Neural cell (in vitro differentiated cells): ENCODE results near the gene PNKD. TPM values are rescaled to one million over a fixed set of nuclear protein-coding genes. Genes with fewer than 3 reads are reported as not detected.

Source experiments
- H2AFZ ChIP-seq: fragments of 200-600, 300-800 bp; sonication (generic), shearing (Covaris generic); 2 replicates; pipeline ENCODE4 v1.6.0; 2014; ENCODE audit warnings: low read depth, mild to moderate bottlenecking, antibody characterized with exemption, low read length, moderate library complexity
- H3F3A ChIP-seq: fragments of 200-600 bp; shearing (Covaris generic); 2 replicates; pipeline ENCODE4 v1.6.1; 2016; ENCODE audit warnings: mild to moderate bottlenecking, moderate library complexity, mixed read lengths, antibody characterized with exemption, low read length; ENCODE audit not compliant: insufficient read depth, poor library complexity, severe bottlenecking
- H3K27ac ChIP-seq: fragments of 200-600, 300-800 bp; sonication (generic), shearing (Covaris generic); 2 replicates; pipeline ENCODE4 v1.5.1; 2014; ENCODE audit warnings: mild to moderate bottlenecking, low read length, moderate library complexity
- H3K27me3 ChIP-seq: fragments of 300-800, 200-600 bp; sonication (generic), shearing (Covaris generic); 2 replicates; pipeline ENCODE4 v1.6.0; 2014; ENCODE audit warnings: mild to moderate bottlenecking, low read depth, low read length, moderate library complexity; ENCODE audit not compliant: insufficient read depth
- H3K36me3 ChIP-seq: fragments of 300-800, 200-600 bp; sonication (generic), shearing (Covaris generic); 2 replicates; pipeline ENCODE4 v1.5.1; 2014; ENCODE audit warnings: mild to moderate bottlenecking, antibody characterized with exemption, low read length, moderate library complexity; ENCODE audit not compliant: insufficient read depth
- H3K4me2 ChIP-seq: fragments of 300-800, 200-600 bp; sonication (generic), shearing (Covaris generic); 2 replicates; pipeline ENCODE4 v1.6.0; 2014; ENCODE audit warnings: mild to moderate bottlenecking, low read length
- H3K4me3 ChIP-seq: fragments of 300-800, 200-600 bp; sonication (generic), shearing (Covaris generic); 2 replicates; pipeline ENCODE4 v1.5.1; 2014; ENCODE audit warnings: mild to moderate bottlenecking, low read length, moderate library complexity
- H3K79me2 ChIP-seq: fragments of 200-600 bp; shearing (Covaris generic); replicated peaks from 2 replicates; pipeline ENCODE4 v1.6.0; 2014; ENCODE audit warnings: mild to moderate bottlenecking, low read length, moderate library complexity; ENCODE audit not compliant: insufficient read depth
- H3K9ac ChIP-seq: fragments of 300-800, 200-600 bp; sonication (generic), shearing (Covaris generic); 2 replicates; pipeline ENCODE4 v1.6.1; 2016; ENCODE audit warnings: mild to moderate bottlenecking, low read length, mixed read lengths
- H3K9me2 ChIP-seq: fragments of 200-600 bp; shearing (Covaris generic); 2 replicates; pipeline ENCODE4 v1.6.1; 2016; ENCODE audit warnings: mild to moderate bottlenecking, low read length, mixed read lengths; ENCODE audit not compliant: insufficient read depth
- H3K9me3 ChIP-seq: fragments of 200-600, 300-800 bp; sonication (generic), shearing (Covaris generic); 2 replicates; pipeline ENCODE4 v1.6.1; 2016; ENCODE audit warnings: mild to moderate bottlenecking, mixed run types, low read length, moderate library complexity, mixed read lengths
- H4K20me1 ChIP-seq: fragments of 200-600 bp; shearing (Covaris generic); 2 replicates; pipeline ENCODE4 v1.6.1; 2016; ENCODE audit warnings: mild to moderate bottlenecking, mixed run types; ENCODE audit not compliant: insufficient read depth
- CTCF ChIP-seq: fragments of 450-650 bp; IDR thresholded peaks from 2 replicates; pipeline ENCODE4 v1.5.1; 2014; ENCODE audit warnings: antibody characterized with exemption, mild to moderate bottlenecking, moderate library complexity; ENCODE audit not compliant: poor library complexity, severe bottlenecking
- EP300 ChIP-seq: fragments of 450-650 bp; conservative IDR thresholded peaks from 2 replicates; pipeline ENCODE4 v1.6.1; 2014; ENCODE audit warnings: antibody characterized with exemption, mild to moderate bottlenecking, moderate library complexity; ENCODE audit not compliant: poor library complexity, severe bottlenecking
- EZH2 ChIP-seq: fragments of 200-600, 300-800 bp; shearing (Covaris generic), sonication (generic); IDR thresholded peaks from 2 replicates; pipeline ENCODE4 v1.6.1; 2014; ENCODE audit warnings: antibody characterized with exemption, low read length, borderline replicate concordance, mild to moderate bottlenecking; ENCODE audit not compliant: insufficient read depth, poor library complexity, severe bottlenecking
- MXI1 ChIP-seq: fragments of 450-650 bp; conservative IDR thresholded peaks from 2 replicates; pipeline ENCODE4 v1.6.1; 2014; ENCODE audit warnings: antibody characterized with exemption, mild to moderate bottlenecking; ENCODE audit not compliant: poor library complexity, severe bottlenecking
- POLR2AphosphoS5 ChIP-seq: IDR thresholded peaks from 2 replicates; pipeline ENCODE4 v1.6.1; 2012
- RAD21 ChIP-seq: fragments of 450-650 bp; conservative IDR thresholded peaks from 2 replicates; pipeline ENCODE4 v1.6.1; 2014; ENCODE audit warnings: antibody characterized with exemption, mild to moderate bottlenecking, moderate library complexity
- REST ChIP-seq: IDR thresholded peaks from 2 replicates; pipeline ENCODE4 v1.6.1; 2012; ENCODE audit warnings: borderline replicate concordance
- SMC3 ChIP-seq: fragments of 450-650 bp; conservative IDR thresholded peaks from 2 replicates; pipeline ENCODE4 v1.6.1; 2014; ENCODE audit warnings: antibody characterized with exemption, mild to moderate bottlenecking, moderate library complexity; ENCODE audit not compliant: poor library complexity
- TAF1 ChIP-seq: IDR thresholded peaks from 2 replicates; pipeline ENCODE4 v1.6.1; 2012; ENCODE audit warnings: low read depth
- polyA plus RNA-seq: library from polyadenylated mRNA; depleted of rRNA; stranded (reverse); fragments of >200 nt; gene quantifications from 2 replicates; pipeline ENCODE4 v1.2.3, GENCODE V29; 2014

Gene PNKD
- polyA plus RNA-seq, 1 donor from 2014 or later, result 59.7 TPM

DNA sequence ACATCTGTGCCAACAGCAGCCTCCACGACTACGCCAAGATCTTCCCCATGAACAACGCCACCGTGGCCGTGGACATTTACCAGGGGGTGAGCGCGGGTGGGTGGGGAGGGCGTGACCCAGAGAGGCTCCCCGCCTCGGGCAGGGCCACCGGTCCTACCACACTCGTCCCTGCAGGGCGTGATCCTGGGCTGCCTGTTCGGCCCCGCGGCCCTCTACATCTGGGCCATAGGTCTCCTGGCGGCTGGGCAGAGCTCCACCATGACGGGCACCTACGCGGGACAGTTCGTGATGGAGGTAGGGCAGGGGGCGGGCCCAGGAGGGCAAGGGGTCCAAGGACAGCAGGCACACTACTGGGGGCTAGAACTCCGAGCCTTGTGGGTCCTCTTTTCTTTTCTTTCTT is 120.9 kb downstream of the PNKD start:
- H3K4me3 ChIP-seq, result no peak overlapping the region
- H3K4me2 ChIP-seq, result no peak overlapping the region
- H3K9me2 ChIP-seq, result no peaks in the 10 kb centered on the region
- H3K27me3 ChIP-seq, result peaks cover 7% of the 10 kb centered on the region
- H3K9me3 ChIP-seq, result no peaks in the 10 kb centered on the region
- H3K36me3 ChIP-seq, result no peaks in the 10 kb centered on the region
- no peaks in the 10 kb centered on the region for H3K79me2 ChIP-seq
- no peak for TF ChIP-seq POLR2AphosphoS5
- TF ChIP-seq REST, result no peak
- no peak for TF ChIP-seq SMC3
- TF ChIP-seq EZH2, result no peak
- TF ChIP-seq RAD21, result no peak
- H3K27ac ChIP-seq, result no peak overlapping the region
- H3K9ac ChIP-seq, result no peak overlapping the region
- H2AFZ ChIP-seq, result no peak overlapping the region
- no peaks in the 10 kb centered on the region for H3F3A ChIP-seq
- H4K20me1 ChIP-seq, result no peaks in the 10 kb centered on the region

GRCh38 chr2:218392459-218392858 is 122.1 kb downstream of the PNKD start:
- H3K9me3 ChIP-seq, result no peaks in the 10 kb centered on the region
- no peak overlapping the region for H3K27ac ChIP-seq
- H3K4me3 ChIP-seq, result no peak overlapping the region
- peaks cover 16% of the 10 kb centered on the region for H3K27me3 ChIP-seq
- H3K4me2 ChIP-seq, result no peak overlapping the region
- no peak overlapping the region for H3K9ac ChIP-seq
- no peaks in the 10 kb centered on the region for H4K20me1 ChIP-seq
- no peak for TF ChIP-seq MXI1
- TF ChIP-seq EP300, result no peak
- TF ChIP-seq CTCF, result no peak
- TF ChIP-seq TAF1, result no peak
- TF ChIP-seq POLR2AphosphoS5, result no peak
- no peak for TF ChIP-seq SMC3
- no peak for TF ChIP-seq REST
- TF ChIP-seq RAD21, result no peak
- no peaks in the 10 kb centered on the region for H3K9me2 ChIP-seq
- no peaks in the 10 kb centered on the region for H3F3A ChIP-seq
- H3K36me3 ChIP-seq, result no peaks in the 10 kb centered on the region
- H3K79me2 ChIP-seq, result no peaks in the 10 kb centered on the region
- no peak overlapping the region for H2AFZ ChIP-seq
